GM08714 (cell line): Measurements from ENCODE around the gene SIT1.
A peak's percentile ranks its signal among the peaks of the same experiment; 100 is the strongest.
"Not testable (repeated sequence)": the region's sequence is repeated elsewhere in the genome, so short reads cannot be mapped to it uniquely, and the experiment has no call there.

Experiments
- H3K4me3 ChIP-seq: fragments of 200-500 bp; sonication (Bioruptor generic); 2 replicates; pipeline ENCODE4 v1.5.1; 2014; ENCODE audit warnings: mild to moderate bottlenecking, low read length, inconsistent platforms
- ZNF274 ChIP-seq: IDR thresholded peaks from 2 replicates; pipeline ENCODE4 v1.6.1; 2012; ENCODE audit warnings: mild to moderate bottlenecking, low read depth, low read length

SIT1 gene

GRCh38 chr9:35639631-35640030 lies 11.1 kb downstream of the SIT1 start:
- no peak for TF ChIP-seq ZNF274
- no peak overlapping the region for H3K4me3 ChIP-seq

GRCh38 chr9:35639225-35639624 lies 11.5 kb downstream of the SIT1 start:
- H3K4me3 ChIP-seq = not testable (repeated sequence)

GRCh38 chr9:35638751-35639150 lies 12.0 kb downstream of the SIT1 start:
- not testable (repeated sequence) for H3K4me3 ChIP-seq

GRCh38 chr9:35637427-35637955 lies 13.2 kb downstream of the SIT1 start:
- not testable (repeated sequence) for H3K4me3 ChIP-seq

- not testable (repeated sequence) for H3K4me3 ChIP-seq
Observed at GRCh38 chr9:35636877-35637246, 13.9 kb downstream of the SIT1 start.

- H3K4me3 ChIP-seq = no peak overlapping the region
- TF ChIP-seq ZNF274 = no peak
Observed at GRCh38 chr9:35636135-35636876, 14.4 kb downstream of the SIT1 start.

- no peak for TF ChIP-seq ZNF274
- H3K4me3 ChIP-seq = no peak overlapping the region; the same call in 1 of the 2 replicates
Observed at GRCh38 chr9:35635730-35636129, 15.0 kb downstream of the SIT1 start.

GRCh38 chr9:35629597-35629996 lies 21.1 kb downstream of the SIT1 start:
- no peak for TF ChIP-seq ZNF274
- H3K4me3 ChIP-seq = no peak overlapping the region

- no peak for TF ChIP-seq ZNF274
Observed at GRCh38 chr9:35628389-35628991, 22.2 kb downstream of the SIT1 start.

GRCh38 chr9:35627575-35627974 lies 23.2 kb downstream of the SIT1 start:
- no peak overlapping the region for H3K4me3 ChIP-seq
- TF ChIP-seq ZNF274 = no peak

More at GRCh38 chr9:35628389-35628991, 22.2 kb downstream of the SIT1 start:
- H3K4me3 ChIP-seq = no peak overlapping the region

GRCh38 chr9:35619800-35620158 lies 31.0 kb downstream of the SIT1 start:
- TF ChIP-seq ZNF274 = no peak
- H3K4me3 ChIP-seq = no peak overlapping the region; the same call in 1 of the 2 replicates

GRCh38 chr9:35618854-35619799 lies 31.6 kb downstream of the SIT1 start:
- TF ChIP-seq ZNF274 = no peak

GRCh38 chr9:35618325-35618727 lies 32.4 kb downstream of the SIT1 start, which contains the start of gene CD72:
Gene CD72, minus strand, starts transcription at chr9:35618413. Its CDS starts 110 bp downstream, at chr9:35618303.
- H3K4me3 ChIP-seq = peak within 1 kb of the TSS; percentile 44; the same call in 1 of the 2 replicates
- TF ChIP-seq ZNF274 = no peak

More at GRCh38 chr9:35618854-35619799, 31.6 kb downstream of the SIT1 start:
- H3K4me3 ChIP-seq = peak overlapping the region; percentile 11; the same call in 1 of the 2 replicates

GRCh38 chr9:35617548-35617947 lies 33.2 kb downstream of the SIT1 start:
- H3K4me3 ChIP-seq = peak overlapping the region; percentile 44; the same call in 1 of the 2 replicates
- no peak for TF ChIP-seq ZNF274
